Esophagus squamous epithelium (tissue), 4 donors: Measurements from ENCODE around the gene PPP1R14C.

Experiments
- POLR2A ChIP-seq, 4 donors: fragments of 450-650 bp; IDR thresholded peaks; one replicate each; pipeline ENCODE4 v1.6.1; 2017; ENCODE audit warnings: antibody characterized with exemption in 4 of 4, mild to moderate bottlenecking in 4 of 4, moderate library complexity in 3 of 4
- TF ChIP-seq, protein P1 (sequence below), 6 experiments: fragments of 450-650 bp in 4 of 6; fragments of 200-600 bp in 2 of 6; sonication (generic) in 2 of 6; IDR thresholded peaks; one replicate each; pipeline ENCODE4 v1.5.1; 2016 to 2019; ENCODE audit warnings: antibody characterized with exemption in 6 of 6, mild to moderate bottlenecking in 4 of 6, moderate library complexity in 4 of 6

DNA sequence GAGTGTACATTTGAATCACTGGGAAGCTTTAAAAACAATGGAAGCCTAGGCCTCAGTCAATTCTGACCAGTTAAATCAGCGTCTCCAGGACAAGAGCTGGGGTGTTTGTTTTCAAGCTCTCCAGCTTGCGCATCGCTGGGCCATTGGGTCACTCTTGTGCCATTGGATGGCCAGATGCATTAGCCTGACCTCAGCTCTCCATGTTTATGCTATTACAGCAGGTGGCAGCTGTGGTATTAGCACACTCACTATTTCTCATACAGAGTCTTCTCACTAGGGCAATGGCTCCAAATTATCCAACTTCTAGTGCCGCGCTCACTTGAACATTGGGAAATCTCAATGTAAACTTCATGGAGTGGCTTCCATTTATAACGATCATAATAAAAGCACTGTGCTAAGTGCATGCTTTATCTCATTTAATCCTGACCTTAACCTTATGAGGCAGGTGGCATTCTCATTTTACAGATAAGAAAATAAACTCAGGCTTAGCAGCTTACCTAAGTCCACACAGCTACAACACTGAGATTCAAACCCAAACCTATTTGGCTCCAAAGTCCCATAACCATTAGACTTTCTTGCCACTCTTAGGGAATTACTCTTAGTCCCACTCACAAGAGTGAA lies 108.8 kb downstream of the PPP1R14C start:
- TF ChIP-seq, protein P1, sequence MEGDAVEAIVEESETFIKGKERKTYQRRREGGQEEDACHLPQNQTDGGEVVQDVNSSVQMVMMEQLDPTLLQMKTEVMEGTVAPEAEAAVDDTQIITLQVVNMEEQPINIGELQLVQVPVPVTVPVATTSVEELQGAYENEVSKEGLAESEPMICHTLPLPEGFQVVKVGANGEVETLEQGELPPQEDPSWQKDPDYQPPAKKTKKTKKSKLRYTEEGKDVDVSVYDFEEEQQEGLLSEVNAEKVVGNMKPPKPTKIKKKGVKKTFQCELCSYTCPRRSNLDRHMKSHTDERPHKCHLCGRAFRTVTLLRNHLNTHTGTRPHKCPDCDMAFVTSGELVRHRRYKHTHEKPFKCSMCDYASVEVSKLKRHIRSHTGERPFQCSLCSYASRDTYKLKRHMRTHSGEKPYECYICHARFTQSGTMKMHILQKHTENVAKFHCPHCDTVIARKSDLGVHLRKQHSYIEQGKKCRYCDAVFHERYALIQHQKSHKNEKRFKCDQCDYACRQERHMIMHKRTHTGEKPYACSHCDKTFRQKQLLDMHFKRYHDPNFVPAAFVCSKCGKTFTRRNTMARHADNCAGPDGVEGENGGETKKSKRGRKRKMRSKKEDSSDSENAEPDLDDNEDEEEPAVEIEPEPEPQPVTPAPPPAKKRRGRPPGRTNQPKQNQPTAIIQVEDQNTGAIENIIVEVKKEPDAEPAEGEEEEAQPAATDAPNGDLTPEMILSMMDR (IDR thresholded peaks at IDR 0.05), result no peak
- no peak for TF ChIP-seq POLR2A (IDR thresholded peaks at IDR 0.05)
